WTC11 (cell line): Measurements from ENCODE around the gene UGT1A8.

Source experiments
- ATF2 ChIP-seq: sonication (generic); formaldehyde crosslinking; IDR thresholded peaks from 2 replicates; pipeline ENCODE4 v1.8.1; 2022; ENCODE audit warnings: low read depth, missing genetic modification reagents, borderline replicate concordance
- ATF3 ChIP-seq: sonication (generic); formaldehyde crosslinking; conservative IDR thresholded peaks from 2 replicates; pipeline ENCODE4 v1.8.1; 2022; ENCODE audit warnings: mild to moderate bottlenecking, missing genetic modification reagents
- CTCF ChIP-seq: fragments of 200-600 bp; IDR thresholded peaks from 2 replicates; pipeline ENCODE4 v1.8.0; 2022; ENCODE audit warnings: antibody characterized with exemption
- EMX1 ChIP-seq: fragments of 250-450 bp; sonication (Bioruptor Pico); IDR thresholded peaks from 2 replicates; pipeline ENCODE4 v1.8.0; 2021; ENCODE audit warnings: mild to moderate bottlenecking
- FOXJ3 ChIP-seq: sonication (generic); formaldehyde crosslinking; IDR thresholded peaks from 2 replicates; pipeline ENCODE4 v1.9.0; 2021; ENCODE audit warnings: missing genetic modification reagents, mild to moderate bottlenecking, borderline replicate concordance
- FOXP1 ChIP-seq: sonication (generic); formaldehyde crosslinking; IDR thresholded peaks from 2 replicates; pipeline ENCODE4 v1.8.0; 2022; ENCODE audit warnings: missing genetic modification reagents, mild to moderate bottlenecking, moderate library complexity, borderline replicate concordance
- HMGXB4 ChIP-seq: sonication (generic); formaldehyde crosslinking; IDR thresholded peaks from 2 replicates; pipeline ENCODE4 v1.8.1; 2023; ENCODE audit warnings: mild to moderate bottlenecking, moderate library complexity, missing genetic modification reagents
- STAT6 ChIP-seq: sonication (generic); formaldehyde crosslinking; conservative IDR thresholded peaks from 2 replicates; pipeline ENCODE4 v1.8.1; 2023; ENCODE audit warnings: mild to moderate bottlenecking, low read depth, missing genetic modification reagents, moderate library complexity
- TCF7 ChIP-seq: sonication (generic); formaldehyde crosslinking; IDR thresholded peaks from 2 replicates; pipeline ENCODE4 v1.8.0; 2022; ENCODE audit warnings: mild to moderate bottlenecking, low read depth, missing genetic modification reagents, moderate library complexity
- TEAD4 ChIP-seq: sonication (generic); formaldehyde crosslinking; IDR thresholded peaks from 2 replicates; pipeline ENCODE4 v1.8.0; 2022; ENCODE audit warnings: mild to moderate bottlenecking, missing genetic modification reagents
- ZNF232 ChIP-seq: sonication (generic); formaldehyde crosslinking; IDR thresholded peaks from 2 replicates; pipeline ENCODE4 v1.8.0; 2022; ENCODE audit warnings: mild to moderate bottlenecking, missing genetic modification reagents
- ZNF317 ChIP-seq: sonication (generic); formaldehyde crosslinking; IDR thresholded peaks from 2 replicates; pipeline ENCODE4 v1.8.1; 2023; ENCODE audit warnings: low read depth, mild to moderate bottlenecking, moderate library complexity, missing genetic modification reagents, borderline replicate concordance
- ZNF396 ChIP-seq: fragments of 250-450 bp; sonication (Bioruptor Pico); IDR thresholded peaks from 2 replicates; pipeline ENCODE4 v1.8.0; 2021; ENCODE audit warnings: mild to moderate bottlenecking, moderate library complexity, borderline replicate concordance
- ZNF671 ChIP-seq: fragments of 250-450 bp; sonication (Bioruptor Pico); IDR thresholded peaks from 2 replicates; pipeline ENCODE4 v1.8.0; 2021; ENCODE audit warnings: mild to moderate bottlenecking

- TF ChIP-seq ZNF232 (CRISPR knock-in tag) = no peak
- TF ChIP-seq ATF3 (CRISPR knock-in tag) = no peak
- TF ChIP-seq CTCF = peak; percentile 80
- TF ChIP-seq HMGXB4 (CRISPR knock-in tag) = no peak
- no peak for TF ChIP-seq STAT6 (CRISPR knock-in tag)
- TF ChIP-seq ZNF396 (CRISPR knock-in tag) = no peak
- TF ChIP-seq FOXJ3 (CRISPR knock-in tag) = no peak
- no peak for TF ChIP-seq ZNF317 (CRISPR knock-in tag)
- TF ChIP-seq EMX1 = no peak
- TF ChIP-seq ATF2 (CRISPR knock-in tag) = no peak
- TF ChIP-seq TEAD4 (CRISPR knock-in tag) = no peak
- TF ChIP-seq TCF7 = no peak
- TF ChIP-seq ZNF671 = no peak
- no peak for TF ChIP-seq FOXP1 (CRISPR knock-in tag)
Measured at GRCh38 chr2:233711312-233712008, 94.0 kb downstream of the UGT1A8 start.
